SW 1271 (cell line): Measurements from ENCODE around the gene SHC3.

Source experiments
- DNase-seq, 2 experiments: peaks; one replicate each; lab custom pipeline; 2025; lab: John Stamatoyannopoulos, UW

Gene SHC3

DNA sequence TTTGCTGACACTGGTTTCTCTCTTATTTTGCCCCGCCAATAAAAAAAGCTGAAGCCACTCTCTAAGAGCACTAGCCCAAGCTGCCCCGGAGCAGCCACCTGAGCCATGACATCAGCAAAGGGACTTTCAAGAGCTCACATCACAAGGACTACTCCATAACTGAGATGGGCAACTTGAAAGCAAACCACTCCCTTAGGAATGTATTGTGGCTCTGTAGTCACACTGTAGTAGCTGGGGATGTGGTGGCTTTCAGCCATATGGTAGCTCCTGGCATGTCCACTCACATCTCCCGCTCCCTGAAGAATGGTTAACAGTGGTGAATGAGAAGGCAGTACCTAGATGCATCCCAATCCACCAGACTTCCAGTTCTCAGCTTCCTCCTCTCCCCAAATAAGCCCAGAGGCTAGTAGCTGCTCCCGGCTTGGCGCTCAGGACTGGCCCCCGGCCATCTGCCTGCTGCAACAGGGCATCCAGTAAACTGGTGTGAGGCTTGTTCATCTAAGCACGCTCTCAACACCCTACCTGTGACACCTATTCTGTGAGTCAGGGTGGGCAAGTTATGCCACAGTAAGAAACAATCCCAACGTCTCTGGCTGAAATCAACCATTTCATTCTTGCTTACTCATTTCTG lies 123.6 kb downstream of the SHC3 start:
- no peak for DNase-seq

DNA sequence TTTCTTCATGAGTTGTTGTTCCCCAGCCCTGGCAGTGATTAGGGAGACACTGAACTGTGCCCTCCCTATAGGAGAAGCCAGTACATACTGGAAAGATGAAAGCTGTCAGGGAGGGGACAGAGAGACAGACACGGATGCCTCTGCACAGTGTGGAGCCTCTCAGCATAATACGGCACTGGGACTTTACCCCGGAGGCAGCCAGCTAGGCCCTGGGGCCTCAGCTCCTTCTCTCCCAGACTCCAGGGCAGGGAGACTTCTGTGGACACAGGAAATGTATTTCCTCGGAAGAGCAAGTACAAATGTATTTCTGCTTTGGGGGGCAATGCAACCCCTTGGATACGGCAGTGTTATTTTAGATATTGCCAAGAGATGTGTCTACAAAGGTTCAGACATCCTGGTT lies 125.3 kb downstream of the SHC3 start:
- DNase-seq: no peak

DNA sequence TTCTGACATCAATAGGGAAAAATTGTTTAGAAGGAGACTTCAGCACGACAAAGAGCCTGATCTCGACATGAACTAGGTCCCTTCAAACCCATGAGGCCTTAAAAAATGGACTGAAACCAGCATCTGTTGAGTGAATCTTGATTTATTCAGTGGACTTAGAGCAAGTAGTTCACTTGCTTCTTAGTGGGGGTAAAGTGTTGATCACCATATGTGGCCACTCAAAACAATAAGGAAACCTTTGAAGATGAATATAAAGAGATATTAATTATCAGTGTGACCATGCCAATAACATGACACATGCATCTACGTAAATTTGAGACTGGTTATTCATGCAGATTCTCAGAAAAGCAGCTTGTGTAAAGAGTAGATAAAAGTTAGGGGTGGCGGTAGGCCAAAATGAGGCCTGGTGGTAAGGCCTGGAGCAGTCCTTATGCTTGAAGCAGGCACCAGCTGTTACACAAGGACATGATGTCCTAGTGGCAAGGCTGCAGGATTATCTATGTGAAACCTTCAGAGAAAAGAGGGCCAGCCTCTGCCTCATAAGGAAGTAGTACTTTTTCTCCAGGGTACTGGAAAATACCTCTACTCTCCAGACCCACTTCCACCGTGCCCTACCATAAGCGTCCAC lies 126.0 kb downstream of the SHC3 start:
- DNase-seq: no peak

DNA sequence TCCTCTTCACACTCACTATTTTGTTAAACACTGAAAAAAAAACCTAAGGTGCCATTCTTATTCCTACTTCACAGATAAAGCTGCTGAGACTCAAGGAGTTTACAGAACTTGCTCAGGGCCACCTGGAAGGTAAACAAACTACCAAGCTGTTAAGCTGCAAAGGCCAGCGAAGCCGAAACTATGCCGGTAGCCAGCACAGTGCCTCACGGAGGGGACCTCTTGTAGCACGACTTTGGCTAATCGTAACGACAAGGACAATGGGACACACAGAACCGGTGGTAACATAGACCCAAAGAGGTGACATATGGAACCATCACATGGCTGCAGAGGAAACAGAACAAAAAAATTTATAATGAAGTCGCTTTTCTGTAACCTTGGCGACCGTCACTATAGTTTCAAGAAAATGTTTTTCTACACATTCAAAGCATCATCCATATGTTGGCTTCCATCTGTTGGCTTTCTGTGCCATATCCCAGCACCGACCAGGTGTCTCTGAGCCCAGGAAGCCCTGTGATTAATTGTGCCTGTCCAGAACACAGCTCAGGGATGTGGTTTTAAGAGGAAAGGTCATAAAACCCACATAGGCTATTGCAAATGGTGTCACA lies 127.1 kb downstream of the SHC3 start:
- DNase-seq: no peak

DNA sequence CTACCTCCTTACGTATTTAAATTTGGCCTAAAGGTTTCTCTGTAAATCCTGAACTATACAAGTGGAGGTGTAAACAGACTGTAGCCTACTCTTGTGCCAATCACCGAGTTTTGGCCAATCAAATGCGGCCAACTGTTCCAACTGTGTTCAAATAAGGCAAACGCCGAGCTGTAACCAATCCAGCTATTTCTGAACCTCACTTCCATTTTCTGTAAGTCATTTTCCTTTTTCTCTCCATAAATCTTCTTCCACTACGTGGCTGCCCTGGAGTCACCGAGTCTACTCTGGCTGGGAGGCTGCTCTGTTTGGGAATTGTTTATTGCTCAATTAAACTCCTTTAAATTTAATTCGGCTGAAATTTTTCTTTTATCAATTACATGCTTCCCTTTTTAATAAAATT lies 129.0 kb downstream of the SHC3 start:
- no peak for DNase-seq

DNA sequence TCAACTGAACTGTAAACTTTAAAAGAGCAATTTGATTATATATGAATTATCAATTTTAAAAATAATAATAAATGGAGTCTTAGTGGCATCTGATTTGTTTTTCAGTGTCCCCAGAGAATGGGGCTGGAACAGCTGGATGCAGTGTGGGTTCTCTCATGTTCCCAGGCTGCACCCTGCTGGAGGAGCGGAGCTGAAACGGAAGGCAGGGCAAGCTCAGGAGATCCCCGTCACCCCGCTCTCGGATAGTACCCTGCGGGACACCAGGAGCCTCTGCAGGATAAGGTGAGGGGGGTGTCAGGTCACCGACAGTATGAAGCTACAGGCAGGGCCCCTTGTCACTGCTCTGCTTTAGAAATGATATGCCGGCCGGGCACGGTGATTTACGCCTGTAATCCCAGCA lies 130.0 kb downstream of the SHC3 start:
- DNase-seq: no peak

DNA sequence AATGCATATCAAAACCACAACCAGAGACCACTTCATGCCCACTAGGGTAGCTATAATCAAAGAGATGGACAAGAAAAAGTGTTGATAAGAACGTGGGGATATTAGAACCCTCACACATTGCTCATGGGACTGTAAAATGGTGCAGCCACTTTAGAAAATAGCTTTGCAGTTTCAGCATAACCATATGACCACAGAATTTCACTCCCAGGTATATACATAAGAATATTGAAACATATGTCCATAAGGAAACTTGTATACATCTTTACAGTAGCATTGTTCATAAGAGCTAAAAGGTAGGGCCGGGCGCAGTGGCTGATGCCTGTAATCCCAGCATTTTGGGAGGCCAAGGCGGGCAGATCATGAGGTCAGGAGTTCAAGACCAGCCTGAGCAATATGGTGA lies 131.0 kb downstream of the SHC3 start:
- no peak for DNase-seq

DNA sequence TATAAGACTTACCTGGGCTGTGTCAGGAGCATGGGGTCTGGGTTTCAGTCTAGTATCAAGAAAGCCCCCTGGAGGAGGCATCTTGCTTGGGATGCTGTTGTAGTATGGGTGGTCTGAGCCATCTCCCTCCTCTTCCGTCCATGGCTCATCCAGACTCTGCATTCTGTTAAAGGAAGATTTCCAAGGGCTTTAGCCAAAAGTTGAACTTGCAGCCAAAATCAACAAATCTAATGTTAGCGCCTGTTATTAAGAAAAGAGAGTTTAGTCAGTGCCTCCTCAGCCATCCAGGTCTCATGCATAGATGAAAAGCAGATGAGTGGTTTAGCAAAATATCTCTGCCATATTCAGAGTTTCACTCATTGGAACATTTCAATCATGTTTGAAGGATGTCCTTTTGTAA lies 131.8 kb downstream of the SHC3 start:
- no peak for DNase-seq

DNA sequence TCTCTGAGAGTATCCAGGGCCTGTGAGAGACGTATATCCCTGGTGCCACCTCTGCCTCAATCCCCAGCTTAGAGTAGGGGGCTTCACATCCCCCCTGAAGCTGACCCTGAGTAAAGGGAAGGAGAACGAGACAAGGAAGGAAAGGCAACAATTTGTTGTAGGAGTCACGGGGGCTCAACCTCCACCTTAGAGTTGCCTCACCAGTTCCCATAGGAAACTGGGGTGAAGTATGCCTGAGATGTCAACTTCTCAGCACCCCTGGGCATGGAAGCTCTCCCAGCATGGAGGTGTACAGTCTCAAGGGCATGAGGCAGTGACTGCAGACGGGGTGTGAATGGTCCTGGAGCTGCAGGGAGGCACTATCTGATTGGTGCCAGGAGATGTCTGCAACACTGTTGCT lies 133.7 kb downstream of the SHC3 start:
- no peak for DNase-seq

DNA sequence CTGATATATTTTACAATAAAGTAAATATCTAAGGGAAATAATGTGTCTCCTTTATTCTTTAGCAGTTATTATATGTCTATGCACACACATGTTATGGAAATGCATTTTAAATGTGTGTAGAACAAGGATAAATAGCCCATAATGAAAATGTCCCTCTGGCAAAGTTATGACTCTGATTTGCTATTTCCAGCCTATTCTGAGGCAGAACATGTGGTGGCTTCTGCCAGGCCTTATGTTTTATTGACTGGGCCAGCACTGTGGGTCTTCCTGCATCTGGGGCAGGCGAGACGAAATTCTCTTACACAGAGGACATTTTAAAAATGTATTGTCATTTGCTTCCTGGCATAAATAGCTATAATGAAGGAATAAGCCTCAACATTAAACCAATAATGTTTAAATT lies 134.5 kb downstream of the SHC3 start:
- no peak for DNase-seq

DNA sequence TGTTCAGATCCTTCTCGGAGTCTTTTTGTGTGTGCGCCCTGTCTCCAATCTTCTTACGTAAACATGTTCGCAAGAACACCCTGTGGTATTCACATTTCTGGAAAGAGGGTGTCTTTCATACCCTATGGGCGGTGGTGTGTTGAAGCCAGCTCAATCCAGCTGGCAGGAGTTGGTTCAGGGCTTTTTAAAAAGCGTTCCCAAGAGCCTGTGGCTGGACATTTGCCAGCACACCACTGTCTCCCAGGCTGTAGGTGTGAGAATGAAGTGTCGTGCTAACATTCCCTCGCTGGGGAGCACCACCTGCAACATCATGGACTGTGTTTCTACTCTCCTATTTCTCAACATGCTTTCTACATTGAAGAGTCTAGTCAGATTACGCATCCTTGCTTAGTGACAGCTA lies 135.6 kb downstream of the SHC3 start:
- no peak for DNase-seq

DNA sequence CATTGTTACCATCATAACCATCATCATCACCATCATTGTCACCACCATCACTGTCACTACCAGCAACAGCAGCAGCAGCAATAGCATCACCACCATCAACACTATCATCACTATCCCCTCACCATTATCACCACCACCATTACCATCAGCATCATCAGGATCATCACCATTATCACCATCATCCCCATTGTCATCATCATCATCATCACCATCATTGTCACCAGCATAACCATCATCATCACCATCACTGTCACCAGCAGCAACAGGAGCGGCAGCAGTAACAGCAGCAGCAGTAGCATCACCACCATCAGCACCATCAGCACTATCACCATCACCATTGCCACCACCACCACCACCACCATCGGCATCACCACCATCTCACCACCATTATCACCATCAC lies 139.0 kb downstream of the SHC3 start:
- DNase-seq: no peak

DNA sequence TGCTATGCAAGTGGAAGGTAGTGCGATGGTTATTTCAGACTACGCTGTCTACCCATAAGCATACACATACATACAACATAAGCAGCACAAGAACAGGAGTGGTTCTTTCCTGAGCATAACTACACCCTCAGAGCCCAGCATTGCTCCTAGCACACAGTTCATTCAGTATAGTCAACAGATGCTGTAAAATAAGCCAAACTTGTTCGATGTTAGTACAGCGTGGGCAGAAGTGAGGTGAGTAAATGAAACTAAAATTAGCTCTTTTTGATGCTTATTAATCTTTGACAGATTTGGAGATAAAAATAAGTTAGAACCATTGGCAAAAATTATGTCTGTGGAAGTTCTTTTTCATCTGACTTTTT lies 139.5 kb downstream of the SHC3 start:
- no peak for DNase-seq

DNA sequence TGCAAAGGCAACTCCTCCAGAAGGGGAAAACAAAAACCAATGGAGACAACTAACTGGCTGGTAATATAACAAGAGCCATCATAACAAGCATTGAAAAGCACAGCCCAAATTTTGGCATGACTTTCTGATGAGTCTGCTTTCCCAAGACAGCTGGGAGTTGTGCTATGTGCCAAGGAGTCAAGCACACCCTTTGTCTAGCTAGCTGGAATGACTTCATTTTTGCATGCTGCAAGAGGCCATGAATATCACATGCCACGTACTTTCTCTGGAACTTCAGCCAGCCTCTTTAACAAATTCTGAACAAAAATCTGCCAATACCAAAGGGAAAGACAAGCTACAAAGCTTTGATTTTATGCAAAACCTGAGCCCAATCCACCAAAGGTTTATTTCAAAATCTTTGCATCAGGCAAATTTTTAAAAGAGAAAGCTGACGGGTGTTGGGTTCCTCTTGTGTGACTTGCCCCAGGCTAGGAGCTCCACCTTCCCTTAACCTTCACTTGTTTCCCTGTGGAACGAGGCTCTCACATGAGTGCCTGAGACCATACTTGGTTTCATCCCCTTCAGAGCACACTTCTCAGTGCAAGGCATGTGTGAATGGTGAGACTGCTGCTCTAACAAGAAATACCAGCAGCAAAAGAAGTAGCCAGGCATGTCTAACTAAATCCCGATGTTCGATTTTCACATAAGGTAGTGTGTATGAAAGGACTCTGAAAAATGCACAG lies 140.1 kb downstream of the SHC3 start:
- no peak for DNase-seq

DNA sequence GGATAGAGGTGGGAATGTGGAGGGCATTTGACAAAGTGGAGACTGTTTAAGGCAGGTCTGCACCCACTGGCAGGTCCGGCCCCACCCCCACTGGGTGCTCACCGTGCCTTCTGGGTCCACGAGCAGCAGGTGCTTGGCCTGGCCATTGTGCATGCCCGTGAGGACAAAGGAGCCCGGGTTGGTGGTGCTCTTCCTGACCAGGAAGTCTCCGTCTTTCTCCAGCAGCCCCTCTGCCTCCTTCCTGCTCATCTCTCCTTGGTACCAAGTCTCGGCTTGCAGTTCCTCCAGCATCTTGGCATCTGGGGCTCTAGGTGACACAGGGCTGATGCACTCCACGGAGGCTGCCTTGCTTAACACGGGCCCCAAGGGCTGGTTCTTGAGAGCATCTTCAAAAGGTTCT lies 140.7 kb downstream of the SHC3 start:
- no peak for DNase-seq

DNA sequence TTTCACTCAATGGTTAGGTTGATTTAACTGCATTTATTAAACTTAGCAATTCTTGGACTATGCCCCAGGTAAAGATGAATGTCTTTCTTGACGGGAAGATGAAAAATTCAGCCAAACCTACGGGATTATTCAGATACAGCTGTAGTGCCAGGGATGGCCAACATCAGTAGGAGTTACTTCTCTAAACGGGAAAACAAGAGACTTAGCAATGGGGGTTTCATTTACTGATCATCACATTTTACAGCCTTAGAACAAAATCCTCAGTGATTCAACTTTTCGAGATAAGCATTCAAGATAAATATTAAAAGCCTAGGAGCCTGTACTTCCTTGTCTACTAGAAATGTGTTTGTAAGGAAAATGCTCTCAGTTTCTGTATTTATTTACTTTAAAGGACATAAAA lies 141.3 kb downstream of the SHC3 start:
- no peak for DNase-seq

DNA sequence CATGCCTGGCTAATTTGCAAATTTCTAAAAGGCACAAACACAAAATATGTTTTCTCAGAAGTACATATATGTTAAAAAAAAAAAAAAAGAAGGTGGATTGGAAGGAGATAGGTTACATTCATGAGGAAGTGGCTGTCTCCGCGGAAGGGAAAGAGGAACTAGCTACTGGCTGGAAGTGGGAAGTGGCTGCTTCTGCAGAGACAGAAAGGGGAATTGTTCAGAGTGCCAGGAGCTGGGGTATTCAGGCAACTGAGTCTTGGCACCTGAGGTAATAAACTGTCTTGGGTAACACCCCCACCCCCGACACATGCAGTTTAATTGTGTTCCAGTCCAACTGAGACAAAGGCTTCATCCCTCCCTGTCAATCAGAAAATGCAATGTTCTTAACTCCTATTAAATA lies 141.7 kb downstream of the SHC3 start:
- no peak for DNase-seq

DNA sequence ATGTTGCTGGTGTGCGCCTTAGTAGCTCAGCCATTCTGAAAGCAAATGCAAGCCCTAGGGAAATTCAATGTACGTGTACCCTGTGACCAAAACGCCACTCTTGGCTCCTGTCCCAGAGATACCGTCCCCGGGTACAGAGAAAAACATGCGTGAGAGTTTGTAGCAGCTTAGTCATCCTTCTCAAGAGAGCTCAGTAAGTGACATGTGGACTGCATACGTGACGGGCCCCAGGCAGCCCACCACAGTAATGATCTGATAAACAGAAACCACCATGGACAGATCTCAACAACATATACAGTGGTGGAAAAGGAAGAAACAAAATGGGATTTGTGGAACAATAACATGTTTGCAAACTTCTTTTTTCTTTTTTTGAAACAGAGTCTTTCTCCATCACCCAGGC lies 142.2 kb downstream of the SHC3 start:
- no peak for DNase-seq

DNA sequence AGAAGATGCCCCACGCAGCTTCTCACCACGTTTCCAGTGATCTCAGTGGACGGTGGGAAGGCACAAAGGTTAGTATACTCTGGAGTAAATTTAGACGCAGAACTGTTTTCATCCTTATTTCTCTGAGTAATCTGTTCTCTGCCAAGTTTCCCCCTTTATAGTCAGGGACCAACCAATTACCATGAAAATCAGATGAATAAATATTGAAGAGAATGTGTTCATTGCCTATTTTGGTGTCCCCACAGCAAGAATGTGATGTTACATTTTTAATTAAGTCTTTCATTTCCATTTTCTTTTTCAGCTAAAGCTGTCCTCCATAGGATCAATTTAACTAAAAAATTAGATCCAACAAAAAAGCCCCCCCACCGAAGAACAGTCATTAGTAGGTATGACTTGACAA lies 146.0 kb downstream of the SHC3 start:
- no peak for DNase-seq

DNA sequence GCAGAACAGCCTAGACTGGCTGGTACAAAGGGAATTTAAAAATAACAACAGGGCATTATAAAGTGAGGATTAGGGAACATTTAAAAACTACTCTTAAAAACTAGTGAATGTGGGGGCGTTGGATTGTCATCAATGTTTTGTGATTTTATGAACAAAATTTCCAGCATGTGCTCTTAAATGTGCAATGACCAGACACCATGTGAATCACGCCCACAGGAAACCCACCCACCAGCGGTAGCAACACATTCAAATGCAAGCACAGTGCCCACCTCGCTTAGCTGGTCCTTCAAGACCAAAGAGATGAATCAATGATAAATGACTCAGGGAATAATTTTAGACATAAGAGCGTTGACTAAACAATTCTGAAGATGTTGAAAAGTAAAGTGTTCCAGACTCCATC lies 146.4 kb downstream of the SHC3 start:
- DNase-seq: no peak

DNA sequence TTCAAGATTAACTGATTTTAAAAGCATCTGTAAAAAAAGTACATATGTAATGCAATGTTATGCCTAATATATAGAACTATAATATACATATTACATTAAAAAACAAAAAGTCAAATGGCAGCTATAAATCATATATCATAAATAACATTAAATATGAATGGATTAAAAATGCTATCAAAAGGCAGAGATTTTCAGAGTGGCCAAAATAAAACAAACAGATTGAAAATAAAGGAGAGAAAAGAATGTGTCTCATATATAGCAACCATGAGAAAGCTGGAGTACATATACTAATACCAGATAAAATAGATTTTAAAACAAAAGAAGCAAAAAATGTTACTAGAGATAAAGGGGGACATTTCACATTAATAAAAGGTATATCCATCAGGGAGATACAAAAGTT lies 148.8 kb downstream of the SHC3 start:
- no peak for DNase-seq

DNA sequence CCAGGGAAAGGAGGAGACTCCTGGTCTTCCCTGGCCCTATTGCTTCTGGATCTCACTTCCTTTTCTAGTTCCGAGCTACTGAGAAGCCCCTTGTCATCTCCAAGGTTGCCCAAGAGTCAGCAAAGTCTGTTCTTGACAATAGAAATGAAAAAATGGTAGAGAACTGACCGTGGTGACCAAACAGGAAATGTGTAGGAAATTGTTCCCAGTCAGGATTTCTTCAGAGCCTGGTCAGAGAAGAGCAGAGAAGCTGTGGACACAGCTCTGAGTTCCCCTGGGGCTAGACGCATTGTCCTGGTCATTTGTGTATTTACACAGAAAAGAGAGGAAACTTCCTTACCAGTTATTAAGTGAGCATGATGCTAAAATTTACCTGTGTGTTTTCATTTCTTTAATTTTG lies 151.7 kb downstream of the SHC3 start:
- no peak for DNase-seq

DNA sequence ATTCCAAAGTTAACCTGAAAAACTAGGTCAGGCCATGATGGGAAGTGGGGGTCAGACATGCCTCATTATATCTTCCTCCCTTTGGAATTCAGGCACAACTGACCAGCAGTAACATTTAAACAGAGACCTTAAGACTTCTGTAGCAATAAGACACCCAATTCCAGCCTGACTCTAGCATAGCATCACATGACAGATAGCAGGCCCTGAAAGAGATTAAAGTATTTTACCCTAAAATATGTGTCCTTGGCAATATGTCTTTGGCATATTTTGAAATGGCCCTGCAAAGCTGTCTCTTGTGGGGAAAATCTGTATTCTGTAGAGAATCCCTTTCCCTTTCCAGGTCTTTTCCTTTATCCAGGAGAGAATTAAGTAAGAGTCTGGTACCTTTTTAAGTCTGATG lies 153.1 kb downstream of the SHC3 start:
- no peak for DNase-seq
